ENCODE results near the gene ADARB2. TPM values are rescaled to one million over a fixed set of nuclear protein-coding genes. Genes with fewer than 3 reads are reported as not detected.

The ADARB2 gene
- total RNA-seq, 1 donor from 2014 or later = 1.8 TPM

DNA sequence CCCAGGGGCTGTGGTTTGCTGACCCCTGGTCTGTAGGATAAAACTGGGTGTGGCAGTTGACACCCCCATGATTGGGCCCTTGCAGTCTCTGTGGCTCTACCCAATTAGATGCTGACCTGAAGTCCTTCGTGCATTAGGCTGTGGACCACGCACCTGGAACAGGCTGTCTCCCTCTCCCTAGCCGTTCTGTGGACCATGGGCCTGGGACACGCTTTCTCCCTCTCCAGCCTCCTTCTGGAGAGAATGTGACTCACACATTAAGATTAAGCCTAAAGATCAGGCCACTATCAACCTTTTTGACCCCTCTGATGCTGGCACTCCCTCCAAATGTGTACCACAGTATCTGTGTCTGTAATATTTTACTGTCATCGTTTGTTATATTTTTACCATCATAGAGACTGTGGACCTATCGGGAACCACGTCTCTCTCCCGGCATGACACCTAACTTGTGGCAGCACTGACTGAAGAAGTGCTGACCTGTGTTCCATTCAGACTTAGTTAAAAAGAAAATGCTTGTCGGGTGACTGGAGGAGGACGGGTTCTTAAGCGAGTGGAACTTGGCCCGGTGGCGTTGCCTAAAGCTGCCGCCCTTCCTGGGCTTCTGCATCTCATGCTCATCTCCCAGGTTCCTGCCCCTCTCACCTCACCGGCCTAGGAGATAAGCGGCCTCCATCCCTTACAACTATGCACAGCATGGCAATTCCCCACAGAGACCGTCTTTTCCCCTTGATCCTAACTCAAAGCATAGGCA lies 588.3 kb downstream of the ADARB2 start:
- TF ChIP-seq, protein P1, sequence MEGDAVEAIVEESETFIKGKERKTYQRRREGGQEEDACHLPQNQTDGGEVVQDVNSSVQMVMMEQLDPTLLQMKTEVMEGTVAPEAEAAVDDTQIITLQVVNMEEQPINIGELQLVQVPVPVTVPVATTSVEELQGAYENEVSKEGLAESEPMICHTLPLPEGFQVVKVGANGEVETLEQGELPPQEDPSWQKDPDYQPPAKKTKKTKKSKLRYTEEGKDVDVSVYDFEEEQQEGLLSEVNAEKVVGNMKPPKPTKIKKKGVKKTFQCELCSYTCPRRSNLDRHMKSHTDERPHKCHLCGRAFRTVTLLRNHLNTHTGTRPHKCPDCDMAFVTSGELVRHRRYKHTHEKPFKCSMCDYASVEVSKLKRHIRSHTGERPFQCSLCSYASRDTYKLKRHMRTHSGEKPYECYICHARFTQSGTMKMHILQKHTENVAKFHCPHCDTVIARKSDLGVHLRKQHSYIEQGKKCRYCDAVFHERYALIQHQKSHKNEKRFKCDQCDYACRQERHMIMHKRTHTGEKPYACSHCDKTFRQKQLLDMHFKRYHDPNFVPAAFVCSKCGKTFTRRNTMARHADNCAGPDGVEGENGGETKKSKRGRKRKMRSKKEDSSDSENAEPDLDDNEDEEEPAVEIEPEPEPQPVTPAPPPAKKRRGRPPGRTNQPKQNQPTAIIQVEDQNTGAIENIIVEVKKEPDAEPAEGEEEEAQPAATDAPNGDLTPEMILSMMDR (conservative IDR thresholded peaks at IDR 0.05) = no peak
- no peak overlapping the region for H3K4me3 Mint-ChIP-seq
- no peaks in the 10 kb centered on the region for H3K27me3 Mint-ChIP-seq (ENCODE audit: low read depth)
- H3K9me3 Mint-ChIP-seq = peaks cover 8% of the 10 kb centered on the region
- H3K4me1 Mint-ChIP-seq = peaks cover 5% of the 10 kb centered on the region
- peaks cover 2% of the 10 kb centered on the region for H3K36me3 Mint-ChIP-seq (ENCODE audit: low read depth)
- H3K27ac Mint-ChIP-seq (ENCODE audit: unreplicated experiment) = no peak overlapping the region
- no peak for DNase-seq (ENCODE audit: low read depth, low spot score)

DNA sequence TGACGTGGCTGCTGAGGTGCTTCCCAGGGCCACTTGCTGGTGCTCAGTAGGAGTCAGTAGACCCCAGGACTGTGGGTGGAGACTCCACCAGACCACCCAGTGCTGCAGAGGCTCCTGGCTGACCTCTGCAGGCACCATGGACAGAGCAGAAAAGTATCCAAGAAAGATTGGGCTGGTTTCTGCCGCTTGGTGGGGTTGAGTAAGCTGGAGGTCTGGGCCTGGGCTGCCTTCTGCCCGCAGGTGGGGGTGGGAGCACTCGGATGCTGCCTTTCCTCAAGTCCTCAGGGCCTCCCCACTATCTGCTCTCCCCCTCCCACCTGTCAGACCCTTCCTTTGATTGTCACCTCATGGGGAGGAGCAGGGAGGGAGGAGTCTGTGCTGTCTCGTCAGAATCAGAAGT lies 589.5 kb downstream of the ADARB2 start:
- no peak overlapping the region for H3K27ac Mint-ChIP-seq (ENCODE audit: unreplicated experiment)
- peaks cover 2% of the 10 kb centered on the region for H3K36me3 Mint-ChIP-seq (ENCODE audit: low read depth)
- H3K4me3 Mint-ChIP-seq = no peak overlapping the region
- no peaks in the 10 kb centered on the region for H3K4me1 Mint-ChIP-seq
- DNase-seq (ENCODE audit: low read depth, low spot score) = no peak
- peaks cover 8% of the 10 kb centered on the region for H3K9me3 Mint-ChIP-seq
- TF ChIP-seq, protein P1 (conservative IDR thresholded peaks at IDR 0.05) = no peak
- H3K27me3 Mint-ChIP-seq (ENCODE audit: low read depth) = peaks cover 3% of the 10 kb centered on the region

DNA sequence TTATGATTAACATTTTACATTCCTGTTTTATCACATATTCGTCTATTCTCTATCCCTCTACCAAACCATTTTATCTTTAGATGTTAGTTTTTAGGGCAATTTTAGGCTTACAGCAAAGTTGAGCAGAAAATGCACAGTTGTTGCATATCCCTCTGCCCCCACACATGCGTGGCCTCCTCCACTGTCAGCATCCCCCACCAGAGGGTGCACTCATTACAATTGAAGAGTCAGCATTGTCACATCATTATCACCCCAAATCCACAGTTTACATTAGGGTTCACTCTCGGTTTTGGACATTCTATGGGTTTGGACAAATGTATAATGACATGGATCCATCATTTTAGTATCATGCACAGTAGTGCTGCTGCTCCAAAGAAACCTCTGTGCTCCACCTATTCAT lies 594.7 kb downstream of the ADARB2 start:
- TF ChIP-seq, protein P1 (conservative IDR thresholded peaks at IDR 0.05) = peak; percentile 40
- H3K36me3 Mint-ChIP-seq (ENCODE audit: low read depth) = peaks cover 5% of the 10 kb centered on the region

DNA sequence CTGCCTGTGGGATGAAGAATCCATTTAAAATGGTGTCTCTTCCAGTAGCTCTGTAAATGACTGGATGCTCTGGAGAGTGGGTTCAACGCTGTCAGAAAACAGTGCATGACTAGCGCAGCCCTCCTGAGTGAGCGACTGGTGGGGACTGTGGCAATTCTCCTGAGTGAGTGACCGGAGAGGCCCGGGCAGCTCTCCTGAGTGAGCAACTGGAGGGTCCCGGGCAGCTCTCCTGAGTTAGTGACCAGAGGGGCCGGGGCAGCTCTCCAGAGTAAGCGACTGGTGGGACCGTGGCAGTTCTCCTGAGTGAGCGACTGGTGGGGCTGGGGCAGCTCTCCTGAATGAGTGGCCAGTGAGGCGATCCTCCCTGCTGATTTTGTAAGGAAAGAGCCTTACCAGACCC lies 595.6 kb downstream of the ADARB2 start:
- TF ChIP-seq, protein P1 (conservative IDR thresholded peaks at IDR 0.05) = no peak
- Mint-ChIP-seq H3K4me3 (no peak overlapping the region), H3K27me3 (ENCODE audit: low read depth) (peaks cover 3% of the 10 kb centered on the region), H3K9me3 (peaks cover 17% of the 10 kb centered on the region), H3K36me3 (ENCODE audit: low read depth) (peaks cover 8% of the 10 kb centered on the region), H3K27ac (ENCODE audit: unreplicated experiment) (no peak overlapping the region), H3K4me1 (no peaks in the 10 kb centered on the region)
- DNase-seq (ENCODE audit: low read depth, low spot score) = no peak

More for the DNA sequence above, 594.7 kb downstream of the ADARB2 start:
- H3K27ac Mint-ChIP-seq (ENCODE audit: unreplicated experiment) = no peak overlapping the region
- H3K9me3 Mint-ChIP-seq = peaks cover 19% of the 10 kb centered on the region
- peaks cover 3% of the 10 kb centered on the region for H3K27me3 Mint-ChIP-seq (ENCODE audit: low read depth)
- no peak overlapping the region for H3K4me3 Mint-ChIP-seq
- no peaks in the 10 kb centered on the region for H3K4me1 Mint-ChIP-seq
- DNase-seq (ENCODE audit: low read depth, low spot score) = no peak

DNA sequence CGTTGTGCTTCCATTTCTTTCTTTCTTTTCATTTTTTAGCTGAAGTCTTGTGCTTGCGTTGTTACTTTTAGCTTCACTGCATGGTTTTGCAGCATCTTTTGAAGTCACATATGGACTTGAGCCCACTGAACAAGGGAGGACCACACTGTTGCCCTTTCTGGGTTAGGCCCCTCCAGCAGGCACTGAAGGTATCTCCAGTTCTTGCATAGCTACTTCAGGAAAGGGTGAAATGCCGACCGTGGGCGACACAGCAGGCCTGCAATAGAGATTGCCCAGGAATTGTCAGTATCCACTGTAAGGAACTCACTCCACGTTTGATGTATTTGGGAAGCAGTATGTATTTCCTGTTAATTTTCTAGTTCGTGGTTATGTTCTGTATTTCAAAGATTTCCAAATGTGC lies 596.1 kb downstream of the ADARB2 start:
- H3K9me3 Mint-ChIP-seq = peaks cover 16% of the 10 kb centered on the region
- TF ChIP-seq, protein P1 (conservative IDR thresholded peaks at IDR 0.05) = no peak
- no peak for DNase-seq (ENCODE audit: low read depth, low spot score)
- peaks cover 8% of the 10 kb centered on the region for H3K36me3 Mint-ChIP-seq (ENCODE audit: low read depth)
- H3K4me1 Mint-ChIP-seq = no peaks in the 10 kb centered on the region
- no peak overlapping the region for H3K4me3 Mint-ChIP-seq
- H3K27ac Mint-ChIP-seq (ENCODE audit: unreplicated experiment) = no peak overlapping the region
- peaks cover 3% of the 10 kb centered on the region for H3K27me3 Mint-ChIP-seq (ENCODE audit: low read depth)
